Liver (tissue), 3 donors: Measurements from ENCODE around the gene SHISAL1.

ENCODE experiments used
- CTCF ChIP-seq: fragments of 150-350 bp; IDR thresholded peaks from 2 replicates; pipeline ENCODE4 v1.5.1; 2017; ENCODE audit warnings: improper control_type of control experiment, low read depth, low read length; ENCODE audit not compliant: missing input control
- EGR1 ChIP-seq, 2 donors: IDR thresholded peaks; 2 replicates each; pipeline ENCODE4 v1.6.1; 2016 to 2018; ENCODE audit warnings: antibody characterized with exemption in 2 of 2, low read depth in 2 of 2
- FOXA1 ChIP-seq: IDR thresholded peaks from 2 replicates; pipeline ENCODE4 v1.6.1; 2016; ENCODE audit warnings: antibody characterized with exemption
- GABPA ChIP-seq, 2 donors: IDR thresholded peaks in 1 of 2; conservative IDR thresholded peaks in 1 of 2; 2 replicates each; pipeline ENCODE4 v1.6.1; 2016; ENCODE audit warnings: antibody characterized with exemption in 2 of 2, mild to moderate bottlenecking in 1 of 2, moderate library complexity in 1 of 2
- JUND ChIP-seq, 2 donors: IDR thresholded peaks; 2 replicates each; pipeline ENCODE4 v1.6.1; 2016; ENCODE audit warnings: antibody characterized with exemption in 2 of 2
- RAD21 ChIP-seq, 2 donors: IDR thresholded peaks; 2 replicates each; pipeline ENCODE4 v1.6.1; 2016; ENCODE audit warnings: antibody characterized with exemption in 2 of 2, mild to moderate bottlenecking in 2 of 2
- REST ChIP-seq: IDR thresholded peaks from 2 replicates; pipeline ENCODE4 v1.6.1; 2016; ENCODE audit warnings: antibody characterized with exemption, mild to moderate bottlenecking
- RXRA ChIP-seq, 2 donors: IDR thresholded peaks; 2 replicates each; pipeline ENCODE4 v1.6.1; 2017 to 2018; ENCODE audit warnings: antibody characterized with exemption in 2 of 2, mild to moderate bottlenecking in 1 of 2
- SP1 ChIP-seq: IDR thresholded peaks from 2 replicates; pipeline ENCODE4 v1.6.1; 2018; ENCODE audit warnings: antibody characterized with exemption, mild to moderate bottlenecking
- TAF1 ChIP-seq: conservative IDR thresholded peaks from 2 replicates; pipeline ENCODE4 v1.6.1; 2016; ENCODE audit warnings: antibody characterized with exemption, mild to moderate bottlenecking
- YY1 ChIP-seq: IDR thresholded peaks from 2 replicates; pipeline ENCODE4 v1.6.1; 2016; ENCODE audit warnings: antibody characterized with exemption, mild to moderate bottlenecking
- TF ChIP-seq, protein P1 (sequence below): IDR thresholded peaks from 2 replicates; pipeline ENCODE4 v1.6.1; 2016; ENCODE audit warnings: antibody characterized with exemption
- donor health status: healthy.
- donor health status: healthy.

DNA sequence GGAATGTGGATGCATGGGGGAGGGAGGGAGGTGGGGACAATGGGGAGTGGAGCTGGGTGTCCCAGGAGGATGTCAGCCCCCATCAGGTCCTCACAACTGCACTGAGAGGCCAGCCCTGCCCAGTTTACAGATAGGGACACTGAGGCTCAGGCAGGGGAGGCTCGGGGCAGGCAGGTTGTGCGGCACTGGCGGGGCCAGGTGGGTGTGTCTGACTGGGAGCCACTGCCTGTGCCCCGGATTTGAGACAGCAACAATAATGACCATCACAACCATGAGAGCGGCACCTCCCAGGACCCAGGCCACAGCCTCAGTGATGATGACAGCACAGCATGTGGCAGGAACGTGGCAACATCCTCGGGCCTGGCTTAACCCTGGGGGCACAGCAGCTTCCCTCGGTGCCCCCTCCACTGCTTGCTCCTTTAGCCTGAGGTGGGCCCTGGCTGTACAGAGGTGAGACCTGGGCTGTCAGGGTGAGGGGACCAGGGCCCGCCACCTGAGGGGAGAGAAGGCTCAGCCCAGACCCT lies 32.0 kb downstream of the SHISAL1 start:
- TF ChIP-seq JUND (IDR thresholded peaks at IDR 0.05) (no peak), CTCF (no peak), RXRA (IDR thresholded peaks at IDR 0.05) (no peak), SP1 (no peak), GABPA (IDR thresholded peaks at IDR 0.05 in 1 of 2, conservative IDR thresholded peaks at IDR 0.05 in 1 of 2) (no peak), EGR1 (IDR thresholded peaks at IDR 0.05; ENCODE audit: low read depth in 2 of 2) (no peak), RAD21 (IDR thresholded peaks at IDR 0.05) (no peak), YY1 (no peak), TAF1 (no peak), FOXA1 (no peak), REST (no peak)
- TF ChIP-seq, protein P1, sequence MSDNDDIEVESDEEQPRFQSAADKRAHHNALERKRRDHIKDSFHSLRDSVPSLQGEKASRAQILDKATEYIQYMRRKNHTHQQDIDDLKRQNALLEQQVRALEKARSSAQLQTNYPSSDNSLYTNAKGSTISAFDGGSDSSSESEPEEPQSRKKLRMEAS, result no peak
